GM19239 (cell line): ENCODE data around the gene TNFSF13.

ENCODE experiments used
- DNase-seq: peaks from one replicate; pipeline ENCODE4 v3.0.0; 2011; ENCODE audit warnings: low spot score; ENCODE audit not compliant: insufficient read length
- FAIRE-seq: peaks from 2 replicates; lab custom pipeline; 2011; peaks lifted over from hg19 to GRCh38; lab: Jason Lieb, UNC

Gene TNFSF13

GRCh38 chr17:7550344-7550743 is 8.2 kb upstream of the TNFSF13 start:
- FAIRE-seq, result no peak

GRCh38 chr17:7551396-7551795 is 7.2 kb upstream of the TNFSF13 start:
- no peak for DNase-seq
- no peak for FAIRE-seq

More at GRCh38 chr17:7550344-7550743, 8.2 kb upstream of the TNFSF13 start:
- no peak for DNase-seq

GRCh38 chr17:7552621-7553051 is 5.9 kb upstream of the TNFSF13 start:
- FAIRE-seq (peak; percentile 98), DNase-seq (peak; percentile 85)

GRCh38 chr17:7553356-7553755 is 5.2 kb upstream of the TNFSF13 start:
- FAIRE-seq, result peak; percentile 35

GRCh38 chr17:7555320-7555948 is 3.1 kb upstream of the TNFSF13 start:
- DNase-seq (no peak), FAIRE-seq (no peak)

More at GRCh38 chr17:7553356-7553755, 5.2 kb upstream of the TNFSF13 start:
- no peak for DNase-seq

- DNase-seq (no peak), FAIRE-seq (no peak)
These were observed 1.9 kb upstream of the TNFSF13 start for GRCh38 chr17:7556627-7557026.

GRCh38 chr17:7557147-7557764 is 1.3 kb upstream of the TNFSF13 start:
- FAIRE-seq, result no peak
- no peak for DNase-seq

GRCh38 chr17:7557775-7558543 is 591 bp upstream of the TNFSF13 start:
- FAIRE-seq (peak; percentile 95), DNase-seq (no peak)

GRCh38 chr17:7559320-7560171 is 996 bp downstream of the TNFSF13 start:
- FAIRE-seq (peak; percentile 73), DNase-seq (no peak)

- DNase-seq, result no peak
- FAIRE-seq, result no peak
These were observed 1.9 kb downstream of the TNFSF13 start for GRCh38 chr17:7560172-7561027.

- FAIRE-seq, result peak; percentile 97
These were observed 2.6 kb downstream of the TNFSF13 start for GRCh38 chr17:7561028-7561575.

GRCh38 chr17:7561589-7562207 is 3.1 kb downstream of the TNFSF13 start, which contains the start of gene SENP3:
SENP3 (plus strand) TSS chr17:7561919; CDS start chr17:7563077, 1,158 bp downstream.
- no peak for FAIRE-seq

More at GRCh38 chr17:7561028-7561575, 2.6 kb downstream of the TNFSF13 start:
- DNase-seq, result peak; percentile 86

GRCh38 chr17:7562208-7562605 is 3.7 kb downstream of the TNFSF13 start:
- FAIRE-seq (peak; percentile 55), DNase-seq (no peak)

More at GRCh38 chr17:7561589-7562207, 3.1 kb downstream of the TNFSF13 start, which contains the start of gene SENP3:
- peak; percentile 90 for DNase-seq

- FAIRE-seq, result no peak
These were observed 4.7 kb downstream of the TNFSF13 start for GRCh38 chr17:7563115-7563869.

GRCh38 chr17:7569571-7569970 is 11.0 kb downstream of the TNFSF13 start:
- FAIRE-seq (no peak), DNase-seq (no peak)

More at GRCh38 chr17:7563115-7563869, 4.7 kb downstream of the TNFSF13 start:
- DNase-seq, result no peak

GRCh38 chr17:7570351-7570750 is 11.8 kb downstream of the TNFSF13 start:
- DNase-seq (no peak), FAIRE-seq (no peak)

- DNase-seq, result no peak
- FAIRE-seq, result peak; percentile 100
These were observed 13.7 kb downstream of the TNFSF13 start for GRCh38 chr17:7572338-7572587.
